ENCODE measurements around the gene TASL.
"Not testable (repeated sequence)": the region's sequence is repeated elsewhere in the genome, so short reads cannot be mapped to it uniquely, and the experiment has no call there.

Gene TASL

GRCh38 chrX:30573125-30573524 is 4.4 kb downstream of the TASL start:
- no peak for DNase-seq

- DNase-seq: no peak
Measured at GRCh38 chrX:30572678-30573077, 4.9 kb downstream of the TASL start.

- DNase-seq: no peak
Measured at GRCh38 chrX:30572004-30572403, 5.6 kb downstream of the TASL start.

GRCh38 chrX:30570505-30570904 is 7.1 kb downstream of the TASL start:
- no peak for DNase-seq

GRCh38 chrX:30568136-30568535 is 9.4 kb downstream of the TASL start:
- DNase-seq: no peak

- not testable (repeated sequence) for DNase-seq
Measured at GRCh38 chrX:30563070-30563469, 14.5 kb downstream of the TASL start.

GRCh38 chrX:30561191-30561590 is 16.4 kb downstream of the TASL start:
- DNase-seq: no peak

- DNase-seq: no peak
Measured at GRCh38 chrX:30538271-30538670, 39.3 kb downstream of the TASL start.

GRCh38 chrX:30533835-30534234 is 43.7 kb downstream of the TASL start:
- no peak for DNase-seq

- DNase-seq: no peak
Measured at GRCh38 chrX:30533266-30533665, 44.3 kb downstream of the TASL start.

GRCh38 chrX:30530606-30531005 is 47.0 kb downstream of the TASL start:
- DNase-seq: no peak

- DNase-seq: no peak
Measured at GRCh38 chrX:30525732-30526131, 51.8 kb downstream of the TASL start.

GRCh38 chrX:30521440-30522182 is 56.0 kb downstream of the TASL start:
- DNase-seq: no peak

- no peak for DNase-seq
Measured at GRCh38 chrX:30513284-30513683, 64.3 kb downstream of the TASL start.
